ENCODE results near the gene NT5C3B.
"Not testable (repeated sequence)": the region's sequence is repeated elsewhere in the genome, so short reads cannot be mapped to it uniquely, and the experiment has no call there.

NT5C3B gene

DNA sequence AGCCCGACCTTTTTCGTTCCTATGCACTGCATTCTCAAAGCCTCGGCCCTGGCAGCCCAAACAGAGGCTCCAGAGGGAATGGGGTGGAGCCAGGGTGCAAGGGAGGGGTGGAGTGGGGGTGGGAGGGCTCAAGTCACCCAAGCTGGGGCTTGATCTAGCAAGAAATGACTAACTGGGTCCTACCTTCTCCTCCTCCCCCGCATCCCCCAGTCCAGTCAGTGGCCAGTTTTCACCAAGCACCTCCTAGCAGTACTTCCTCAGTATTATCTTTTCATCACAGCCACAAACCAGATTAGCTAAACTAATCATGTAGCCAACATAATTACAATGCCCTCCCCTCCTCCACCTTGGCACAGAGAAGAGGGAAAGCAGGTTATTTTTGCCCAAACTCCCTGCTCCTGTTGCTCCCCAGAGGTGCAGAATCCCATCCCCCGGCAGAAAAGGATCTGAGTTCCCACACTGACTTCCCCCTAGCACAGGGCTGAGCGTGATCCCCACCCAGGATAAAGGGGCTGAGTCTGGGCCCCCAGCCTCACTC is 51.8 kb downstream of the NT5C3B start:
- no peak for DNase-seq (ENCODE audit: low read depth in 2 of 2)

DNA sequence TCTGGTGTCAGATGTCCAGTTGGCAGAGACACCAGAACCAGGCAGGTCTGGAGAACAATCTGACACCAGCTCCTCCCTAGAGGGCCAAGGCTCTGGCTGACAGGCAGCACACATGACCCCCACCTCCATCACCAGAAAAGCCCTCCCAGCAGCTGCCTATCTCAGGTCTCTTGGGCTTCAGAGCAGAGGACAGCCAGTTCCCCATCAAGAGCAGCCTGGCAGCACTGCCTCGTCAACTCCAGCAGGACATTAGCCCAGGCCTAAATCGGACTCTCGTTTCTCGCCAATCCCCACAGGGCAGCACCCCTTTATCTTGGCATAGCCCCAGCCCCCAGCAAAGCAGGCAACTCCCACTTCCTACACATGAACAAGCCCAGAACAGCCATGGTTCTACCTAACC is 53.9 kb downstream of the NT5C3B start:
- DNase-seq (ENCODE audit: low read depth in 2 of 2), result no peak

DNA sequence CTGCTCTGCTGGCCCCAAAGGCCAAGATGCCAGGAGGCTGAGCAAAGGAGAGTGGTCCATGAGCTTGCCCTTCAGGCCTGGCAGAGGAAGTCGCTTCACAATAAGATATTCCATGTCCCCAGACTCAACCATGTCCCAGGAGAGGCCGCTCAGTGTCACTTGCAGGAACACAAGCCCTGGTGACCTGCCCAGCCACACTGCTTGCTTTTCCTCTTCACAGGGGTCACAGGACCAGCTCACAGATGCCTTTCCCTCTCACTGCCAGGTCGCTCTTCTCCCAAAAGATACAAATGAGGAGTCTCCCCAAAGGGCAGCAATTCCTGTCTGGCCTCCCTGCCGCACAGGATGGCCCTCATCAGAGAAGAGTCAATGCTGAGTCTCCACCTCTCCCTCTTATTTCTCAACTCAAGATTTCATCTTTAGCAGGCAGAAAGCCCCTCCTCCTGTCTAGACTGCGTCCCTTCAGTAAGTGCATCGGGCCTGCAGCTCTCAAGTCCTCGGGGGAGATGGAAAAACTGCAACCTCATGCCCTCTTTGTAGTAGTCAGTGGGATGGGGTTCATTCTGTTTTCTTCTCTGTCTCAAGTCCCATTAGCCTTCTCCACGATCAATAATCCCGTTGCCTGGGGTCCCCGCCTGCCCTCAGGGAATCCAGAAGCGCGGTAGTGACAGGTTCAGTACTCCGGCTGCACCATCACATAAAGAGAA is 54.5 kb downstream of the NT5C3B start:
- no peak for DNase-seq (ENCODE audit: low read depth in 2 of 2)

DNA sequence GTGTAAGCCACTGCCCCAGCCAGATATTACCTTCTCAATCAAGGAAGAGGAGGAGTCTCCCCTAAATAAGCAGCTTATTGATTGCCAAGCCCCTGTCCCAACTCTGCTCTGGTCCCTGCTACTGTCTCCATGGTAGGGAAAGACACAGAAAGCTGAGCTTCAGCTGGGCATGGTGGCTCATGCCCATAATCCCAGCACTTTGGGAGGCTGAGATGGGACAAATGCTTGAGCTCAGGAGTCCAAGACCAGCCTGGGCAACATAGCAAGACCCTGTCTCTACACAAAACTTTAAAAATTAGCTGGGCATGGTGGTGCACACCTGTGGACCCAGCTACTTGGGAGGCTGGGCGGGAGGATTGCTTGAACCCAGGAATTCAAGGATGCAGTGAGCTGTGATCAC is 56.1 kb downstream of the NT5C3B start:
- no peak for DNase-seq (ENCODE audit: low read depth in 2 of 2)

DNA sequence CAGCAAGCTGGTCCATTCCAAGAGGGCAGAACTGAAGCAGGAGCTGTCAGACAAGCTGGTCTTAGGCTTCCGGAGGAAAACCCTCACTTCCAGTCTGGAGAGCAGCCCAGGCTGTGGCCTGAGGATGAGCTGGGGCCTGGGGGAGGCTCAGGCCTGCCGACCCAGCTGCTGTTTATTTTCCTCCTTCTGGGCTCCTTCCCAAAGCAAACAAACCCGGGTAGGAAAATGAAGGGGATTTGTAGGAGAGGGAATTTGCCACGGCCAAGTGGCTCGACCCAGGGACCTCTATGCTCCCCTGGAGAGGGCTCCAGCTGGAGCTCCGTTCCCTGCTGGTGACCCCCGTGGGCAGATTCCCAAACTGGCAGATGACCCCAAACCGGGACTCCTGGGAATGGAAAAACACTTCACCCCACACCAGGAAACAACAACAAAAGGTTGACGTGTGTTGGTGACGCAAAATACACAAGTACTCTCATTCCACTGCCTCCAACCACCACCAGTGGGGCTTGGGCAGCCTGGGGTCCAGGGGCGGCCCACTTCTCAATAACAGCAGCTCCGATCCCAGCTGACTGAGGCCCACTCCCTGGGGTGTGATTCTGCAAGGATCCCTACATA is 58.4 kb downstream of the NT5C3B start:
- no peak for DNase-seq (ENCODE audit: low read depth in 2 of 2)

DNA sequence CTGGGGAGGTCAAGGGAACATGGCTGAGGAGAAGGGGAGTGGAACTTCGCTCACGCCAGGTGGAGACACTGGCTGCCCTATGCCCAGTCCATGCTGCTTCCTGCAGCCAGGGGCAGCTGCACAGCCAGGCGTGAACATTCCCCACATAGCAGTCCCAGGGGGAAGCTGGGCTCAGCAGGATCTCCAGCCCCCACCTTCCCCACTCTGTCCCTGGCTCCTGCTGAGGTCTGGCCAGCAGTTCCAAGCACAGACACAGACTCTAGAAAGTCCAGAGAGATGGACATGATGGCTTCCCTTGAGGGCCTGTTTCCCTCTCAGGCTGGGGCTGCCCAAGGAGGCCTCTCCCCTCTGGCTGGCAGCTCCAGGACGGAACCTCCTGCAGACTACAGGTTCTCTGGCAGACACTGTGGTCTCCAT is 58.9 kb downstream of the NT5C3B start:
- DNase-seq (ENCODE audit: low read depth in 2 of 2), result no peak

DNA sequence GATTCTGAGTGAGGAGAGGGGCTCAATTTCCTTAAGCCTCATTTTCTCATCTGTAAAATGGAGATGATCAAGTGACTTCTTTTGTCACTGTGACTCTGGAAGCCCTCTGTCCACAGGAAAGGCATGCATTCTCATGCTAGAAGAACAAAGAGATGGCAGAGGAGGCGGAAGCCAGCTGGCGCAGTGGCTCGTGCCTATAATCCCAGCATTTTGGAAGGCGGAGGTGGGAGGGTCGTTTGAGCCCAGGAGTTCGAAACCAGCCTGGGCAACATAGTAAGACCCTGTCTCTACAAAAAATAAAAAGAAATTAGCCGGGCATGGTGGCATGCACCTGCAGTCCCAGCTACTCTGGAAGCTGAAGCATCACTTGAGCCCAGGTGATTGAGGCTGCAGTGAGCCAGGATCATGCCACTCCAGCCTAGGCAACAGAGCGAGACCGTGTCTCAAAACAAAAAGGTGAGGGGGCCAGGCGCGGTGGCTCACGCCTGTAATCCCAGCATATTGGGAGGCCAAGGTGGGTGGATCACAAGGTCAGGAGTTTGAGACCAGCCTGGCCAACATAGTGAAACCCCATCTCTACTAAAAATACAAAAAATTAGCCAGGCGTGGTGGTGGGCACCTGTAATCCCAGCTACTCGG is 59.7 kb downstream of the NT5C3B start:
- not testable (repeated sequence) for DNase-seq (ENCODE audit: low read depth in 2 of 2)

DNA sequence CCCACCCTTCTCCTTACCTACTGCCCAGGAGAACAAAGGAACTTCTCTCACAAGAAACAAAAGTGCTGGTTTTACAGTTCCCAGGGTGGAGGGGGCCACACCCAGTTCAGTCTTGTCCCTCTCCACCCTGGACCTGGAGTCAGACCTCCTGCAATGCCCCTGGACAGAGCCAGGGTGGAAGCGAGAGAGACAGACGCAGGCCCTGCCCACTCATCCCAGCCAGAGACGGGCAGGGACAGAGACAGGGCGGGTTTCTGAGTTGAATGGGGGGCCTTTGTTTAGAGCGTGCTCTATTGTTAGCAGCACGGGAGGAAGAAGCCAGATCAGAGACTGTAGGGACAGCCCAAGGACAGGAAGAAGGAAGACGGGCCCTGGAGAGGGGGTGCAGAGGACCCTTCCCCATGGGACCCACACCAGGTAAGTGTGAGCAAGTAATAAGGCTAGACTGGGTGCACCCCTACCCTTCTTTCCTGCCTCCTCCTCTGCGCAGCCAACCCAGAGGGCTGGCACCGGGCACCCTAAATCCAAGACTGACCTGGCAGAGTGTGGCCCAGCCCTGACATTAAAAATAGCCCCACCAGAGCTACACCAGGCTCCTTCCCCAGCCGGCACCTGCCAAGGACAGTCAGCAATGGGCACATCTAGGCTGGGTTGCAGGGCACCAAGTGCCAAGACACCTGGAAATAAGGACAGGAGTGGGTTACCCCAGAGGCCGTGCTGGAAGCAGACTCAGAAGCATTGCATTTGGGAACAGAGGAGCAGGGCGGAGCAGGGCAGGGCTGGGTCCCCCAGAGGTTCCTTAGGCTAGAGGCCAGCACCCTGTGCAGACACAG is 60.4 kb downstream of the NT5C3B start:
- DNase-seq (ENCODE audit: low read depth in 2 of 2), result no peak

Data from stimulated activated CD4-positive, alpha-beta T cell treated with anti-CD3 and anti-CD28 coated beads, Interleukin-1b, Interleukin-23, amount 100 ng/mL, for 1 hour (primary cell).